Endothelial cell of umbilical vein (primary cell): ENCODE measurements around the gene VPS35L. TPM values are rescaled to one million over a fixed set of nuclear protein-coding genes. Genes with fewer than 3 reads are reported as not detected.

Source experiments
- BruUV-seq: library from RNA; stranded (reverse); fragments of 400-500 nt; replicated peaks from 2 replicates; lab custom pipeline; 2021; lab: Mats Ljungman, UMichigan
- CTCF ChIA-PET: fragments of 300-600, 350-600 bp; sonication (Branson Sonifier 250); formaldehyde crosslinking; loops from one replicate; lab custom pipeline; 2021; ENCODE audit warnings: antibody characterized with exemption, inconsistent platforms; lab: Charles Lee
- POLR2A ChIA-PET: fragments of 300-600, 350-600 bp; sonication (Branson Sonifier 250); formaldehyde crosslinking; loops from one replicate; lab custom pipeline; 2021; ENCODE audit warnings: antibody characterized with exemption, inconsistent platforms; lab: Charles Lee
- DNase-seq: peaks from one replicate; pipeline ENCODE4 v3.0.0-alpha.2; 2011; ENCODE audit warnings: low read depth, low spot score
- FAIRE-seq: peaks from 2 replicates; lab custom pipeline; 2011; peaks lifted over from hg19 to GRCh38; lab: Jason Lieb, UNC
- H2AFZ ChIP-seq: 2 replicates; pipeline ENCODE4 v1.6.0; 2012; ENCODE audit warnings: low read depth, low read length, control low read depth, inconsistent platforms
- H3K27ac ChIP-seq: 2 replicates; pipeline ENCODE4 v1.5.1; 2011; ENCODE audit warnings: low read depth, mild to moderate bottlenecking, control low read depth, low read length, moderate library complexity; ENCODE audit not compliant: insufficient read depth
- H3K27me3 ChIP-seq, 2 experiments: 2 replicates each; pipeline versions ENCODE4 v1.6.0 to v1.6.1; 2011; ENCODE audit warnings: low read length in 2 of 2, mixed read lengths in 1 of 2; ENCODE audit not compliant: control insufficient read depth in 2 of 2, insufficient read depth in 2 of 2
- H3K36me3 ChIP-seq, 2 experiments: 2 replicates in 1 of 2; 3 replicates in 1 of 2; pipeline ENCODE4 v1.5.1; 2011; ENCODE audit warnings: low read length in 2 of 2, mild to moderate bottlenecking in 1 of 2, moderate library complexity in 1 of 2; ENCODE audit not compliant: control insufficient read depth in 2 of 2, insufficient read depth in 2 of 2; ENCODE audit errors: extremely low read depth in 1 of 2
- H3K4me1 ChIP-seq: 3 replicates; pipeline ENCODE4 v1.5.1; 2011; ENCODE audit warnings: mild to moderate bottlenecking, low read length; ENCODE audit not compliant: control insufficient read depth, insufficient read depth; ENCODE audit errors: extremely low read depth
- H3K4me2 ChIP-seq: 2 replicates; pipeline ENCODE4 v1.6.1; 2011; ENCODE audit warnings: low read length, control low read depth, mixed read lengths; ENCODE audit not compliant: insufficient read depth
- H3K4me3 ChIP-seq, 3 experiments: fragments of 200-600 bp in 1 of 3; sonication (generic), shearing (Covaris generic) in 1 of 3; replicated peaks in 1 of 3; 2 replicates each; pipeline ENCODE4 v1.5.1; 2011 to 2016; ENCODE audit warnings: control low read depth in 3 of 3, low read length in 3 of 3, mild to moderate bottlenecking in 2 of 3, inconsistent platforms in 1 of 3, low read depth in 1 of 3, moderate library complexity in 1 of 3; ENCODE audit not compliant: insufficient read depth in 1 of 3
- H3K79me2 ChIP-seq: 2 replicates; pipeline ENCODE4 v1.6.0; 2012; ENCODE audit warnings: low read length, inconsistent platforms; ENCODE audit not compliant: control insufficient read depth, insufficient read depth
- H3K9ac ChIP-seq: replicated peaks from 2 replicates; pipeline ENCODE3; 2011; ENCODE audit warnings: low read length, control low read depth; ENCODE audit not compliant: insufficient read depth; ENCODE audit errors: extremely low read depth
- H3K9me1 ChIP-seq: replicated peaks from 3 replicates; pipeline ENCODE4 v1.6.0; 2011; ENCODE audit warnings: mild to moderate bottlenecking, low read length; ENCODE audit not compliant: control insufficient read depth, insufficient read depth; ENCODE audit errors: extremely low read depth
- H3K9me3 ChIP-seq: replicated peaks from 2 replicates; pipeline ENCODE4 v1.5.1; 2012; ENCODE audit warnings: low read length, inconsistent platforms; ENCODE audit not compliant: control insufficient read depth, insufficient read depth
- H4K20me1 ChIP-seq: replicated peaks from 2 replicates; pipeline ENCODE3; 2011; ENCODE audit warnings: mild to moderate bottlenecking, low read length; ENCODE audit not compliant: control insufficient read depth, insufficient read depth; ENCODE audit errors: extremely low read depth
- EZH2 ChIP-seq: IDR thresholded peaks from 2 replicates; pipeline ENCODE4 v1.6.1; 2012; ENCODE audit warnings: borderline replicate concordance, low read depth, mild to moderate bottlenecking, moderate library complexity, low read length, inconsistent platforms; ENCODE audit not compliant: severe bottlenecking
- FOS ChIP-seq: IDR thresholded peaks from 2 replicates; pipeline ENCODE4 v1.6.1; 2011; ENCODE audit warnings: mild to moderate bottlenecking, low read length, moderate library complexity, borderline replicate concordance; ENCODE audit not compliant: insufficient read depth
- GATA2 ChIP-seq: IDR thresholded peaks from 2 replicates; pipeline ENCODE4 v1.7.0; 2011; ENCODE audit warnings: low read depth, mild to moderate bottlenecking, moderate library complexity, mixed read lengths, low read length; ENCODE audit not compliant: insufficient read length, insufficient read depth
- JUN ChIP-seq: IDR thresholded peaks from 2 replicates; pipeline ENCODE4 v1.6.1; 2011; ENCODE audit warnings: borderline replicate concordance, low read depth; ENCODE audit not compliant: insufficient read length, insufficient read depth
- MYC ChIP-seq: IDR thresholded peaks from one replicate; pipeline ENCODE4 v1.6.1; 2011; ENCODE audit warnings: mild to moderate bottlenecking, low read depth, low read length
- POLR2A ChIP-seq: IDR thresholded peaks from 2 replicates; pipeline ENCODE4 v1.6.1; 2012; ENCODE audit warnings: low read depth, mild to moderate bottlenecking, control low read depth, low read length
- dilution Hi-C: fragments of 300-500 bp; cut with MboI; formaldehyde crosslinking; loops from one replicate; pipeline ENCODE4 v1.15.0; 2019; ENCODE audit warnings: low sequenced_read_pairs; ENCODE audit not compliant: extremely low pct_ligation_motif_present
- intact Hi-C: fragments of 100-400 bp; cut with micrococcal nuclease; formaldehyde crosslinking; loops from one replicate; pipeline ENCODE4 v1.10.0; 2022
- polyA plus RNA-seq, 4 experiments: library from polyadenylated mRNA; depleted of rRNA in 3 of 4; stranded (reverse) in 3 of 4; unstranded in 1 of 4; fragments of >200 nt; gene quantifications; 2 replicates each; pipeline versions ENCODE4 v1.2.1 to v1.2.3, GENCODE V29; 2011 to 2012; ENCODE audit warnings: missing spikeins in 1 of 4
- total RNA-seq: library from RNA; stranded (reverse); gene quantifications from 2 replicates; pipeline ENCODE4 v1.2.3, GENCODE V29; 2021
- TF ChIP-seq, protein P1 (sequence below), 2 donors: IDR thresholded peaks; 1 replicate in 1 of 2; 2 replicates in 1 of 2; pipeline ENCODE4 v1.5.1; 2011; ENCODE audit warnings: low read length in 2 of 2, mild to moderate bottlenecking in 2 of 2, moderate library complexity in 2 of 2, control low read depth in 1 of 2, inconsistent platforms in 1 of 2, low read depth in 1 of 2; ENCODE audit not compliant: insufficient read depth in 1 of 2; ENCODE audit errors: extremely low read depth in 1 of 2

The VPS35L gene
- total and polyA plus RNA-seq, 2 donors (not counting 3 experiments of a cell fraction or from before 2014, with no cell fraction given) = 49.1 to 91.1 TPM

DNA sequence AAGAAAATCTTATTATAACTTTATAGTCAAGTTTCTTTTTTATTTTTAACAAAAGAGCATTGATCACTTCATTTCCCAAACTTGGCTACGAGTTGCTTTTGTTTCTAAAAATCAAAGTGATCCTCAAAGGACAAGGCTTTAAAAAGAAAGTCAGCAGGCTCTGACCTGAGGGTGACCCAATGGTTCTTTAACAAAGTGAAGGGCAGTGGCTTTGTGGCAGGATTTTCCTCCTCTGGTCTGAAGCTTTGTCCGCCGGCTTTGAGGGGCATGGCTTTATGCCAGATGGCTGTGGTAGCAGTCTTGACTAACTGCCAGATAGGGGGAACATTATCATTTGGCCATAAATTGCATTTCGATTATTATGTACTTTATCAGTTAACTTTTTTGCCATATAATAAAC is 191.1 kb downstream of the VPS35L start:
- no peaks in the 10 kb centered on the region for H3K9me3 ChIP-seq
- DNase-seq (peak; percentile 51), FAIRE-seq (peak; percentile 72)
- no peaks in the 10 kb centered on the region for H3K27me3 ChIP-seq
- no peak for TF ChIP-seq MYC
- TF ChIP-seq, protein P1, sequence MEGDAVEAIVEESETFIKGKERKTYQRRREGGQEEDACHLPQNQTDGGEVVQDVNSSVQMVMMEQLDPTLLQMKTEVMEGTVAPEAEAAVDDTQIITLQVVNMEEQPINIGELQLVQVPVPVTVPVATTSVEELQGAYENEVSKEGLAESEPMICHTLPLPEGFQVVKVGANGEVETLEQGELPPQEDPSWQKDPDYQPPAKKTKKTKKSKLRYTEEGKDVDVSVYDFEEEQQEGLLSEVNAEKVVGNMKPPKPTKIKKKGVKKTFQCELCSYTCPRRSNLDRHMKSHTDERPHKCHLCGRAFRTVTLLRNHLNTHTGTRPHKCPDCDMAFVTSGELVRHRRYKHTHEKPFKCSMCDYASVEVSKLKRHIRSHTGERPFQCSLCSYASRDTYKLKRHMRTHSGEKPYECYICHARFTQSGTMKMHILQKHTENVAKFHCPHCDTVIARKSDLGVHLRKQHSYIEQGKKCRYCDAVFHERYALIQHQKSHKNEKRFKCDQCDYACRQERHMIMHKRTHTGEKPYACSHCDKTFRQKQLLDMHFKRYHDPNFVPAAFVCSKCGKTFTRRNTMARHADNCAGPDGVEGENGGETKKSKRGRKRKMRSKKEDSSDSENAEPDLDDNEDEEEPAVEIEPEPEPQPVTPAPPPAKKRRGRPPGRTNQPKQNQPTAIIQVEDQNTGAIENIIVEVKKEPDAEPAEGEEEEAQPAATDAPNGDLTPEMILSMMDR (IDR thresholded peaks at IDR 0.05; ENCODE audit: extremely low read depth in 1 of 2, insufficient read depth in 1 of 2, low read depth in 1 of 2, low read length in 2 of 2) = no peak
- intact Hi-C loops (no loop called here), dilution Hi-C loops (no loop called here)
- peaks cover 7% of the 10 kb centered on the region for H3K4me1 ChIP-seq
- no peak overlapping the region for H3K27ac ChIP-seq
- H3K79me2 ChIP-seq = no peaks in the 10 kb centered on the region
- H3K9me1 ChIP-seq = no peaks in the 10 kb centered on the region
- H3K4me2 ChIP-seq = no peak overlapping the region
- H4K20me1 ChIP-seq = no peaks in the 10 kb centered on the region
- CTCF ChIA-PET = interaction anchor here (1.0 kb wide), 1 partner anchor 8 kb away, joined by 4 read pairs; no protein-coding TSS in a partner anchor
- H3K4me3 ChIP-seq = no peak overlapping the region
- H3K9ac ChIP-seq = no peak overlapping the region
- POLR2A ChIA-PET = no interaction called here
- H2AFZ ChIP-seq = no peak overlapping the region
- no peaks in the 10 kb centered on the region for H3K36me3 ChIP-seq
- BruUV-seq = no TSS peak

DNA sequence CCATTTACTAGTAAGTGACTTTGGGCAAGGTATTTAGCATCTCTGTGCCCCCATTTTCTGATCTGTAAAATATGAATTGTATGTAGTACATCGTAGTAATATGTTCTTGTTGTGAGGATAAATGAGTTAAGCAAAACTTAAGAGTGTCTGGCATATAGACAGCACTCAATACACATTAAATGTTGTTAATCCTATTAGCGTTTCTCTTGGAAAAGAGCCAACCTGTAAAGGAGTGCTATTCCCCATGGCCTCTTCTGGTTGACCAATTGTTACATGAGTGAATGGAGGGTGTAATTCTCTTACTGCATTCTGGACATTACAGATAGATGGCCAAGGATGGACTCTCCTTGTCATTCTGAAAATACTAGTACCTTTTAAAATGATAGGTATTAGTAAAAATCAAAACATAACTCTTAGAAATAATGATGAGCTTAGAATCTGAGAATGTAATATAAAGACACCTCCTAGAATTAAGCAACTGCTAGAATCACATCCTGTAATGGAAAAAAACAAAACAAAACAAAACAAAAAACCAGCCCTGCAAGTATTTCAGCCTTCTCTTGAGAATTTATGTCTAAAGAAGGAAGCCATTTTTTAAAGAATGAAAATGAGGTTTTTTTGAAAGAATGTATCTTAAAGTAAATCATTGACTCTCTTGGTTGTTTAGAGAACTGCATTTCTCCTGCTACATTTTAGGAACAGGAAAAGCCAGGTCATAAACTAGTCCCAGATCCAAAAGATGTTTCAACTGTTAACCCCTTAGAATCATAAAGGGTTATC is 193.1 kb downstream of the VPS35L start:
- Histone ChIP-seq H2AFZ (no peak overlapping the region), H3K27me3 (no peaks in the 10 kb centered on the region), H3K4me1 (peaks cover 15% of the 10 kb centered on the region), H3K4me3 (no peak overlapping the region), H3K27ac (no peak overlapping the region), H4K20me1 (no peaks in the 10 kb centered on the region), H3K4me2 (no peak overlapping the region), H3K9me1 (no peaks in the 10 kb centered on the region), H3K9ac (no peak overlapping the region), H3K79me2 (no peaks in the 10 kb centered on the region), H3K36me3 (no peaks in the 10 kb centered on the region), H3K9me3 (no peaks in the 10 kb centered on the region)
- dilution Hi-C loops = no loop called here
- ChIA-PET POLR2A (interaction anchor here (0.7 kb wide), 1 partner anchor 109 kb away, joined by 3 read pairs; no protein-coding TSS in a partner anchor), CTCF (interaction anchor here (1.2 kb wide), 1 partner anchor 19 kb away, joined by 5 read pairs; no protein-coding TSS in a partner anchor)
- no peak for TF ChIP-seq FOS
- TF ChIP-seq EZH2 = no peak
- TF ChIP-seq JUN = no peak
- no peak for TF ChIP-seq POLR2A
- no peak for TF ChIP-seq GATA2
- TF ChIP-seq, protein P1 (IDR thresholded peaks at IDR 0.05; ENCODE audit: extremely low read depth in 1 of 2, insufficient read depth in 1 of 2, low read depth in 1 of 2, low read length in 2 of 2) = no peak
- no peak for TF ChIP-seq MYC
- DNase-seq (peak; percentile 12), FAIRE-seq (no peak)
- BruUV-seq = no TSS peak
- intact Hi-C loops = no loop called here
